GM12875 (cell line): Measurements from ENCODE around the gene NAA38.

Experiments used
- H3K4me3 ChIP-seq: one replicate; pipeline ENCODE4 v1.5.1; 2011; ENCODE audit warnings: low read depth, low read length, control low read depth
- CTCF ChIP-seq: IDR thresholded peaks from 2 replicates; pipeline ENCODE4 v1.5.1; 2011; ENCODE audit warnings: low read depth, mild to moderate bottlenecking, control low read depth, inconsistent platforms, low read length, moderate library complexity, borderline replicate concordance; ENCODE audit not compliant: insufficient read depth

The NAA38 gene

DNA sequence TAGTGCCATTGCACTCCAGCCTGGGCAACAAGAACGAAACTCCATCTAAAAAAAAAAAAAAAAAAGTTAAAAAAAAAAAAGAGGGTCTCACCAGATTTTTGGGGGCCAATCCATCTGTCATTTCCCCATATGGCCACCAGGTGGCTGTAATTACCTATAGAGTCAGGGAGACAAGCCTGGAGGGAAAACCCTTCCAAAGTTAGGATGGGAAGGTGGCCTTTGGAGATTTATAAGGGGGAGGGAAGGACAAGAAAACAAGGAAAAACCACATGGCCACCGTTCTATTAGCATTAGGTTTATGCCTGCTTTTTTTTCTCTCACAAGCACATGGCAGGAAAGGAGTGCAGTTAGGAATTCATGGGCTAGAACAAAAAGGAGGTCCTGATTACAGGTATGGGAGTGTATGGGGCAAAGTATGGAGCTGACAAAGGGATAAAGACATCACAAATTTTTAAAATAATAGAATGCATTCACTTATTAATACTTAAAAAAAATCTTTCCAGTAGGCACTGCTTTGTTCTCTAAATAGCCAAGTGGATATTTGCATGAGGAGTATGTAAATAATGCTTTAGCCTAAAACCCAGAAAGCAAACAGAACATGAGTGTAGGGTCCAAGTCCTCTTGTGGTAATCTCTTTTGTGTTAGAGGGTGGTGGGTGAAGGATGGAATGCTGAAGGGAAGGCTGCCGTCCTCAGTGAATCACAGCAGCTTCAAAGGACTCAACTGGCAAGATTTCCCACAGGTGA, 5.5 kb upstream of the NAA38 start:
- peak; percentile 54; the same call in 1 of the 2 replicates for TF ChIP-seq CTCF
- H3K4me3 ChIP-seq: no peak overlapping the region

- no peak for TF ChIP-seq CTCF
- H3K4me3 ChIP-seq: peak overlapping the region; percentile 92
Measured at GRCh38 chr17:7859028-7859427, 1.7 kb upstream of the NAA38 start.

- H3K4me3 ChIP-seq: peak overlapping the region; percentile 92
- peak; percentile 68 for TF ChIP-seq CTCF
Measured at GRCh38 chr17:7858522-7858810, 1.1 kb upstream of the NAA38 start.

DNA sequence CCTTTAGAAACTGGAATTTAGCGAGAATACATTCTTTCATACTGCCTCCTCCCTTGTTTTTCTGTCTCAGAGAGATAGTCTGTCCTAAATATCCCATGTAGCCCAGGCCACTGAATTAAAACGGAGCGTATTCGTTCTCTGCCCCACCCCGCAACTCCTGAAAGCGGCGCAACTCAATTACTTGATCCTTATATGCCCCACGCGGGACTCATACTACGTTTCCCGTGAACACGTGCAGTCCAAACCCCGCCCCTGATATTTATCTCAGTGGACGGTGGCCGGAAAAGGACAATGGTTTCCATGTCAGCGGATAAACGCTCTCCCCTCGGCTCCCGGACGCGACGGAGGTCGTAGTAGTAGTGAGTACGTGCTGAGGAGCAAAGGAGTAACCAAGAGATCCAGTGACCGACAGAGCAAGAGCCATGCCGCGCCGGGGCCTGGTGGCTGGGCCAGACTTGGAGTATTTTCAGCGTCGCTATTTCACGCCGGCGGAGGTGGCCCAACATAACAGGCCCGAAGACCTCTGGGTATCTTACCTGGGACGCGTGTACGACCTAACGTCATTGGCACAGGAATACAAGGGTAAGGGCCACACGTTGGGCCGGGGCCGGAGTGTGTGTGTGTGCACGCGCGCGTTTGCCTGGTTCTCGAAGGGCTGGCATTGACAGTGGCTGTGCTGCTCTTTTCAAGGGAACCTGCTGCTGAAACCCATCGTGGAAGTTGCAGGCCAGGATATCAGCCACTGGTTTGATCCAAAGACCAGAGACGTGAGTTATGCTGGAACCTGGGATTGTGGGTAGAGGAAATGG, 558 bp upstream of the NAA38 start, which contains the start of gene CYB5D1:
Gene CYB5D1, plus strand, starts transcription at position 291 of the 809 bp plus-strand sequence. Its CDS starts 132 bp downstream, at position 423.
- no peak for TF ChIP-seq CTCF
- H3K4me3 ChIP-seq: peak within 1 kb of the TSS; percentile 92

DNA sequence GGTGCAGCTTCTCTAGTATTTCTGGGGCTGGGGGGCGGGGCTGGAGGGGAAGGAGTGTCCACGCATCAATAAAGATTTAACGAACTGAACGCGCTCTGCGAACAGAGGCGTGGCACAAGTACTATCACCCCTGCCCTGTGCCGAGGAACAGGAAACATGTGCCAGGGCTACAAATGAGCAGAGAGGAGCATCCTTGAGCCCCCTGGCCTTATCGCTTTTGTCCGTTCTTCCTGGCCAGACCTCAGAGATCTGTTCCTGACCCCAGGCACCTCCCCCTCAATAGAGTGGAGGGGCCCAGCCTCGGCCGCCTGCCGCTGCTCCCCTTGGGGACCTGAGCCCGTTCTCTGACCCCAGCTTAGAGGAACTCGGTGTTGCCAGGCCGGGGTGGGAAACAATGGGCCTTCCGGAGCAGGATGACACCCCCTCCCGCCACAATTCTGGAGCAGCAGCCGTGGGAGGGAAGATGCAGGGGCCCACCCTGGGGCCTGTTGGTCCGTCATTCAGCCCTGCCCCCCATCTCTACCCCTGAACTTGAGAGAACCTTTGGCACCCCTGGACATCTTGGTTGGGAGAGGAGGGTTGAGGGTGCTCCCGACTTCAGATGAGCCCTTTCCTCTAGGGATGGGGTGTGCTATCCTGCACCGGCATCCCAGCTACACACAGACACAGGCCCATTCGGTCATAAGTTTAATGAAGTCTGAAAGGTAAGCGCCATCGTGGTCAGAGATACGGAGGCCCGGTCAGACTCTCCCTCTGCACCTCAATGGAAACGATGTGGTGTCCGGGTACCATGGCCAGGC, 1.1 kb downstream of the NAA38 start:
- peak overlapping the region; percentile 92 for H3K4me3 ChIP-seq
- no peak for TF ChIP-seq CTCF

DNA sequence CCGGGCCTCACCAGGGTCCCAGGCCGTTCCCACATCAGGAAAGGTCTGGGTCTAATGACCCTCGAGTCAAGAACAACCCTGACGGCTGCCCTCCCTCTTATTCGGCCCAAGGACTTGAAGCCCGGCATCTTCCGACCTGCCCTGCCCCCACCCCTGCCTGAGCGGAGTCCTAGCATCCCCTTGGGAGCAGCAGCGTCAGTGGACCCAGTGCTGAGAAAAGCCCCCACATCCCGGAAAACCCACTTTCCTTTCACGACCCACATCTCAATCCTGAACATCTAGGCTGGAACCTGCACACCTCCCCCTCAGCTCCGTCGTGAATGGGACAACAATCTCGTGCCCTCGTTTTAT, 1.7 kb downstream of the NAA38 start:
- TF ChIP-seq CTCF: no peak

More for the DNA sequence above, 1.7 kb downstream of the NAA38 start:
- peak overlapping the region; percentile 92 for H3K4me3 ChIP-seq
